GM12874 (cell line): ENCODE measurements around the gene RGMA.

ENCODE experiments used
- TF ChIP-seq, protein P1 (sequence below): IDR thresholded peaks from 2 replicates; pipeline ENCODE4 v1.5.1; 2011; ENCODE audit warnings: low read depth, mild to moderate bottlenecking, control low read depth, low read length, moderate library complexity; ENCODE audit not compliant: insufficient read depth

Gene RGMA

DNA sequence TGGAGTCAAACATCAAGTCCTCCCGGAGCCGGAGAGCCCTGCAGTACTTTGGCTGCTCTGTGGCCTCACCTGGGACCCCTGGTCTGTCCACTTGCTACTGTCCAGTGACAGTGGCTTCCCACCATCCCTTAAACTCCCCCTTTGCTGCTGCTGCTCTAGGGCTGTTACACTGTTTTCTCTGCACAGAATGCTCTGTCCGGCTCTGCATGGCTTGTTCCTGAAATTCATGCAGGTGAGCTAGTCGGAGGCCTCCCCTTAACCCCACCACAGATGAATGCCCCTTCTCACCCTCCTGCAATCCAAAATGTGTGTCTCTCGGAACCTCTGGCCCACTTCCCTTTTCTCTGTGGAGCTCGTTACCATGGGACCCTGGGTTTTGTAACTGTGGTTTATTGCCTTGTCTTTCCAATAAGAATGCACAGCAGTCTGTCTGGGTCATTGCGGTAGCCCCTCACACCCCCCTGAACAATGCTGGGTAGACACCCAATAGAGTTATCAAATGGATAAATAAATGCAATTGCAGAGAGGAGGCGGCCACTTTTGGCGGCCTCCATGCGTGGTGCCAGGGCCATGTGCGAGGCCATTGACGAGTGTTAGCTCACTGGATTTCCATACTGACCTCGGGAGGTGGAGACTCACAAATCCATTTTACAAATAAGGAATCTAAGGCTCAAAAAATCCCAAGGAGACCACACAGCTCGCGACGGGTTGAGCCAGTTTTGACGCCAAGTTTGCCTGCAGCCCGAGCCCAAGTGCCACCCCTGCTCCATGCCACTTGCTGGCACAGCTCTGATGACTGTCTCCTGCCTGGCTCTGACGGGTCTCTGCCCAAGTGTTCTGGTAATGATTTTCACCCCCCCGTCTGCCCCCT lies 48.5 kb downstream of the RGMA start:
- TF ChIP-seq, protein P1, sequence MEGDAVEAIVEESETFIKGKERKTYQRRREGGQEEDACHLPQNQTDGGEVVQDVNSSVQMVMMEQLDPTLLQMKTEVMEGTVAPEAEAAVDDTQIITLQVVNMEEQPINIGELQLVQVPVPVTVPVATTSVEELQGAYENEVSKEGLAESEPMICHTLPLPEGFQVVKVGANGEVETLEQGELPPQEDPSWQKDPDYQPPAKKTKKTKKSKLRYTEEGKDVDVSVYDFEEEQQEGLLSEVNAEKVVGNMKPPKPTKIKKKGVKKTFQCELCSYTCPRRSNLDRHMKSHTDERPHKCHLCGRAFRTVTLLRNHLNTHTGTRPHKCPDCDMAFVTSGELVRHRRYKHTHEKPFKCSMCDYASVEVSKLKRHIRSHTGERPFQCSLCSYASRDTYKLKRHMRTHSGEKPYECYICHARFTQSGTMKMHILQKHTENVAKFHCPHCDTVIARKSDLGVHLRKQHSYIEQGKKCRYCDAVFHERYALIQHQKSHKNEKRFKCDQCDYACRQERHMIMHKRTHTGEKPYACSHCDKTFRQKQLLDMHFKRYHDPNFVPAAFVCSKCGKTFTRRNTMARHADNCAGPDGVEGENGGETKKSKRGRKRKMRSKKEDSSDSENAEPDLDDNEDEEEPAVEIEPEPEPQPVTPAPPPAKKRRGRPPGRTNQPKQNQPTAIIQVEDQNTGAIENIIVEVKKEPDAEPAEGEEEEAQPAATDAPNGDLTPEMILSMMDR, result no peak

DNA sequence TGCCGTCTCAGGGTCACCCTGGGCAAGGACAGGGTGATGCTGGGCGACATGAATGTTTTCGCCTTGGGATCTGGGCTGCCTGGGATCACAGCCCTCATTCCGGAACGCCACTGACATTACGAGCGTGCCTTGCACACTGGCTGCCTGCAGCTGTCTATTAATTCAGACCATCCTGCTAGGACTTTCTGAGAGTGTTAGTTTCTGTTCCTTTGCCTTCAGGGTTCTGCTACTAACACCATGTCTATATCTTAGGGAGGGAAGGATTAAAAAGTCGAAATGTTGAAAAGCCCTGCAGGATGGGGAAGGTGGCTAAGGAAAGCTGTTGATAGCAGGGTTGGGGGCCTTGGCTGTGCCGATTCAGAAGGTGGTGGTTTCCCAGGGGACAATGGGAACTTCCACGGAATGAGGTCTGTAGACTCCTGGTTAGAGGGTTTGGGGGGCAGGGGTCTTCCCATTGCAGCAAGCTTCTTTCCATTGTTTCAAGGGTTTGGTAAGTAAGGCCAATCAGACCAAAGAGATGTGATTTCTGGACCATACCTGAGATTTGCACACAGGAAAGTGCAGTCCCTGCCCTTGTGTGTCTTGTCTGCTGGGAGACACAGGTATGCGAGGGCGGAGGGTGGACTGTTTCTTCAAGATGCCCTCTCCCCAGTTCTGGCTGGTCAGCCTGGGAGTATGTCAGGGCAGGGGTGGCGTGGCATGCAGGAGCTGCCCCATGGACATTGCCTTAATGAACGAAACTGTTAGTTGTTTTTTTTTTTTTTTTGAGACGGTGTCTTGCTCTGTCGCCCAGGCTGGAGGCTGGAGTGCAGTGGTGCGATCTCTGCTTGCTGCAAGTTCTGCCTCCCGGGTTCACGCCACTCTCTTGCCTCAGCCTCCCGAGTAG lies 50.9 kb downstream of the RGMA start:
- TF ChIP-seq, protein P1, result no peak

DNA sequence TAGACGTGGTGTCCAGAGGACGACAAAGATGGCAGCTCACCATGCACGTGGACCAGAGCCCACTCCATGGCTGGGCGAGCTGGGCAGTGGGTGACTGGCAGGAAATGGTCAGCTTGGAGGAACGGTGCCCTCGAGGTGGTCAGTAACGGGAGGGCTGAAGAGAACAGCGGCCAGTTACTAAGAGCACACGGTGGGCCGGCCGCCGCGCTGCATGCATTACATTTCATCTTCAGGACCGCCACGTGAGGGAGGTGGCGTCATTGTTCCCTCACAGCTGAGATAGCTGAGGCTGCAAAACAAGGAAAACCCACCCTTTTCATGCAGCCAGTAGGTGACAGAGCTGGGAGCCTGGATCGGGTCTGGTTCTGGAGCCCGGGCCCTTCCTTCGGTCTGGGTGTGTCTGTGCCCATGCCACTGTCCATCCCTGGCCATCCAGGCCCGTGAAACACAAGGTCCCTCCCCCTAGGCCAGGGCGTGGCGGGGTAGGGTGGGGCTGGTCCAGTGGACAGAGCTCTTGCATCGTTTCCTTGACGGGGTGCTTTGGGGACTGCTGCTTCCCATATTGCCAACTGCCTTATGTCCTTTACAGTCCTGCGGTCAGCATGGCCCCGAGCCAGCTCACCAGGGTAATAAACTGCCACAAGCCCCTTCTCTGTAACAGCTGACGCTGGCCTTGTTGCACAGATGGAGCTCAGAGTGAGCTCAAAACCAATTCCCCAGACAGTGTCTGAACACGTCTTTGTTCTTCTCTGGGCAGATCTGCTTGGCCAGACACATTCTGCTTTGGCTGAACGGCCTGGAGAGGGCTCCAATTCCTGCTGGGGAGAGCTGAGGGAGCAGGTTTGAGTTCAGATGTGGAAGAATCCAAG lies 51.8 kb downstream of the RGMA start:
- TF ChIP-seq, protein P1, result no peak

DNA sequence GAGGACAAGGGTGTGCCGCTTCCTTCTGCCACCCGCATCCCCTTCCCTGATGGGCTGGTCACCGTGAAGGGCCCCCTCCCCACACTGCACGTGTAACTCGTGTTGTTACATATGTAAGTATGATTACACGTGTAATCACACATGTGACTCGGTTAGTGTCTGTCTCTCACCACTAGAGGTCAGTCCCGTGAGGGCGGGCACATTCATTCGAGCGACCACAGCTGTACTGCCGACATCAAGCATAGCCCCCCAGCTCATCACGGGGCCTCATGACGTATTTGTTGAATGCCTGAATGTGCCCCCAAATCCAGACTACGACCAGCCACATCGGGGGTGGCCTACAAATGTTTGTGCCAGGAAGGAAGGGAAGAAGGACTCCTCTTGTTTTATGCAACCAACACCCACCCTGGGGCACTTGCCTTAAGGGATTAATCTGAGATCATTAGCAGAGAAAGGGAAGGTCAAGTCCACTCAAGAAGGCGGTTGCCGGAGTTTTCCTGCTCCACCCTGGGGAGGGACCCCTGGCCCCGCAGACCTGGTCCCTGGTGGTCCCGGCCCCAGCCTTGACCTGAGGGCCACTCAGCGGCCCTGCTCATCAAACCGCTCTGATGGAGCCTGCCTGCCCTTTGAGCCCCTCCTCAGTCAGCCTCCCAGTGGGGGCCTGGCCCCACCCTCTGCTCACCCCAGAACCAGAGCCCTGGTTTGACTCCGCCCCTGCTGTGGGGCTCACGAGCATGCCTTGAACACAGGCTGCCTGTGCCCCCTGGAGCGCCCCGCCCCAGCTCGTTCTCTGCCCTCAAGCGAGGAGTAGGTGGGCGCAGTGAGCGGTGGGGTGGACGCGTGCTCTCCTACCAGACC lies 52.8 kb downstream of the RGMA start:
- TF ChIP-seq, protein P1, result peak; percentile 83

DNA sequence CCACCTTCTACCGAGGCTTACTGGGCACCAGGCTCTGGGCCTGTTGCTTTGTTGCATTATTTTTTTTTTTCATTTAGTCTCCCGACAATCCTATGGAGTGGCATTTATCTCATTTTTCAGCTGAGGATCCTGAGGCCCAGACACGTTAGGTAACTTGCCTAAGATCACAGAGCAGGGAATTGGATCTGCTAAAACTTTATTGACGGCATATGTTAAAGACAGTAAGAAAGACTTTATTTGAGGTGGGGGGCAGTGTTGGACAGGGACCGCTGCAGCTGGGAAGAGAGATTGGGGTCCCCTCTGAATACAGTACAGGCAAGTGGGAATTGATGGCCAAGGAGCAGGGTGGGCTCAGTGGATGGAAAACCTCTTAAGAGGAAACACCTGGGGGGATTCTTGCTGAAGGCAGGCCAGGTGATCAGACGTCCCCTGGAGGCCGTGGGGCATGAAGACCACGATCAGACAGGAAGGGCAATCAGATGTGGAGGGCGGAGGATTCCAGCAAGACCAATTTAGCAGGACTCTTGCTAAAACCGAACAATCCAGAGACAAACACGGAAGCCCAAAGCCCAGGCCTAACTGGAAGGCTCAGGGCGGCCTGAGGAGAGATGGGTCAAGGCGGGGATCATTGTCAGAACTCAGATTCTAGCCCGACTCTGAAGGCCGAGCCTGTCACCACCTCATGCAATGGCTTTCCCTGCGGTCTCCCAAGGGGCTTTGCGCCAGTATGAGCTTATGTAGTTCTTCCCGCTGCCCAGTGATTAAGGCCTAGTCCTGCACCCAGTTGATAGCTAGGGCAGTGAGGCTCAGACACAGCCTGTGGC lies 53.7 kb downstream of the RGMA start:
- TF ChIP-seq, protein P1, result no peak

DNA sequence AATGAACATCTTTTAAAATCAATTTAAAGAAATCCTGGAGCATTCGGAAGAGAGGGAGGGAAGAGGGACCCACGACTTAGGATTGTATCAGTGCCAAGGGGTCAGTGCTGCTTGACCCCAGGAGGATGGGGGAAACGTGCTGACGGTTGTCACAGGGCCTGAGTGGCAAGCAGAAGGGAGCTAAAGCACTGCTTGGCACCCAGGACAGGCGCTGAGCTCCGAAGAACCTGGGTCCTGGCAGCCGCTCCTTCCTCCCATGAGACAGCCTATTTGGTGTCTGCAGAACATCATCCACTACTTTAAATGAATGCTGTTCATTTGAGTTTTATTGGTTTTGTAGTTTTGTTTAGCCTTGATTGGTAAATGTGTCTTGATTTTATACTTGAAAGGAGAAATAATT lies 54.5 kb downstream of the RGMA start:
- TF ChIP-seq, protein P1, result no peak
